ENCODE results near the gene STX17. TPM values are rescaled to one million over a fixed set of nuclear protein-coding genes. Genes with fewer than 3 reads are reported as not detected.

Gene STX17
- total RNA-seq, 3 donors from 2014 or later, result 32.3 to 67.9 (median 50.1) TPM

GRCh38 chr9:99998266-99998665 is 91.8 kb downstream of the STX17 start:
- TF ChIP-seq CTCF (IDR thresholded peaks at IDR 0.05) (no peak), POLR2AphosphoS5 (IDR thresholded peaks at IDR 0.05) (no peak), POLR2A (IDR thresholded peaks at IDR 0.05) (no peak)
- Histone ChIP-seq H3K27me3 (no peaks in the 10 kb centered on the region), H3K36me3 (no peaks in the 10 kb centered on the region), H3K4me3 (no peak overlapping the region), H3K9me3 (peaks cover 1 to 6% of the 10 kb centered on the region in 2 donors), H3K27ac (no peak overlapping the region), H3K4me1 (no peaks in the 10 kb centered on the region)
- intact Hi-C loops (cut with DNase I; ENCODE audit: low total_unique reads), result no loop called here
- DNase-seq (ENCODE audit: low spot score in 2 of 2), result no peak

- Histone ChIP-seq H3K27ac (no peak overlapping the region), H3K4me3 (no peak overlapping the region), H3K9me3 (peaks cover 6 to 12% of the 10 kb centered on the region in 2 donors), H3K27me3 (no peaks in the 10 kb centered on the region), H3K4me1 (no peaks in the 10 kb centered on the region), H3K36me3 (no peaks in the 10 kb centered on the region)
- TF ChIP-seq CTCF (IDR thresholded peaks at IDR 0.05) (no peak), POLR2A (IDR thresholded peaks at IDR 0.05) (no peak), POLR2AphosphoS5 (IDR thresholded peaks at IDR 0.05) (no peak)
- intact Hi-C loops (cut with DNase I; ENCODE audit: low total_unique reads), result no loop called here
- DNase-seq (ENCODE audit: low spot score in 2 of 2), result no peak
These were observed 92.4 kb downstream of the STX17 start for GRCh38 chr9:99998866-99999265.

GRCh38 chr9:99999797-100000196 is 93.3 kb downstream of the STX17 start:
- Histone ChIP-seq H3K27me3 (no peaks in the 10 kb centered on the region), H3K9me3 (peaks cover 6 to 12% of the 10 kb centered on the region in 2 donors), H3K4me1 (no peaks in the 10 kb centered on the region), H3K27ac (no peak overlapping the region), H3K4me3 (no peak overlapping the region), H3K36me3 (peaks cover 6% of the 10 kb centered on the region)
- intact Hi-C loops (cut with DNase I; ENCODE audit: low total_unique reads), result no loop called here
- no peak for DNase-seq (ENCODE audit: low spot score in 2 of 2)
- TF ChIP-seq CTCF (IDR thresholded peaks at IDR 0.05) (no peak), POLR2AphosphoS5 (IDR thresholded peaks at IDR 0.05) (no peak), POLR2A (IDR thresholded peaks at IDR 0.05) (no peak)

- Histone ChIP-seq H3K9me3 (peaks cover 0 to 10% of the 10 kb centered on the region in 2 donors), H3K4me3 (no peak overlapping the region), H3K27ac (no peak overlapping the region), H3K27me3 (no peaks in the 10 kb centered on the region), H3K36me3 (no peaks in the 10 kb centered on the region), H3K4me1 (no peaks in the 10 kb centered on the region)
- no peak for DNase-seq (ENCODE audit: low spot score in 2 of 2)
- intact Hi-C loops (cut with DNase I; ENCODE audit: low total_unique reads), result no loop called here
- TF ChIP-seq POLR2AphosphoS5 (IDR thresholded peaks at IDR 0.05) (no peak), CTCF (IDR thresholded peaks at IDR 0.05) (no peak), POLR2A (IDR thresholded peaks at IDR 0.05) (no peak)
These were observed 104.7 kb downstream of the STX17 start for GRCh38 chr9:100011062-100011681.

GRCh38 chr9:100012279-100012678 is 105.8 kb downstream of the STX17 start:
- no peaks in the 10 kb centered on the region for H3K4me1 ChIP-seq
- H3K4me3 ChIP-seq, result no peak overlapping the region
- no peak for TF ChIP-seq POLR2AphosphoS5 (IDR thresholded peaks at IDR 0.05)
- TF ChIP-seq POLR2A (IDR thresholded peaks at IDR 0.05), result no peak
- no peak for TF ChIP-seq CTCF (IDR thresholded peaks at IDR 0.05)
- H3K27me3 ChIP-seq, result no peaks in the 10 kb centered on the region
- intact Hi-C loops (cut with DNase I; ENCODE audit: low total_unique reads), result no loop called here
- DNase-seq (ENCODE audit: low spot score in 2 of 2), result no peak
- H3K9me3 ChIP-seq, result peaks cover 0 to 10% of the 10 kb centered on the region in 2 donors
- no peak overlapping the region for H3K27ac ChIP-seq
- no peaks in the 10 kb centered on the region for H3K36me3 ChIP-seq

Data from breast epithelium (tissue), 4 donors.